HAP-1 (cell line): ENCODE results near the gene RFX2.
A peak's percentile ranks its signal among the peaks of the same experiment; 100 is the strongest.

Experiments
- DNase-seq, 2 experiments: peaks; one replicate each; pipeline ENCODE4 v3.0.0-alpha.2; 2016 to 2020; ENCODE audit warnings: low spot score in 2 of 2
- H3K27me3 ChIP-seq: fragments of 250-450 bp; sonication (Bioruptor Pico); 2 replicates; pipeline ENCODE4 v1.5.1; 2020; ENCODE audit warnings: low read depth, mild to moderate bottlenecking, moderate library complexity
- H3K36me3 ChIP-seq: fragments of 250-450 bp; sonication (Bioruptor Pico); replicated peaks from 2 replicates; pipeline ENCODE4 v1.5.1; 2020; ENCODE audit warnings: mild to moderate bottlenecking
- H3K4me1 ChIP-seq: fragments of 250-450 bp; sonication (Bioruptor Pico); 2 replicates; pipeline ENCODE4 v1.5.1; 2020; ENCODE audit warnings: mild to moderate bottlenecking
- H3K4me3 ChIP-seq: fragments of 250-450 bp; sonication (Bioruptor Pico); 2 replicates; pipeline ENCODE4 v1.5.1; 2020; ENCODE audit warnings: mild to moderate bottlenecking, moderate library complexity
- H3K9me3 ChIP-seq: fragments of 250-450 bp; sonication (Bioruptor Pico); 2 replicates; pipeline ENCODE4 v1.5.1; 2020; ENCODE audit warnings: mild to moderate bottlenecking, moderate library complexity
- in situ Hi-C: fragments of 300-500 bp; cut with MboI; formaldehyde crosslinking; loops from 3 replicates; pipeline ENCODE4 v1.14.3; 2020; ENCODE audit warnings: low sequenced_read_pairs, inconsistent platforms, mixed read lengths

The RFX2 gene

GRCh38 chr19:6110360-6110977 lies at the start of gene RFX2:
Gene RFX2 (minus strand): TSS chr19:6110500. CDS start chr19:6047496, 63,004 bp downstream.
- peak within 1 kb of the TSS; percentile 47 for H3K4me3 ChIP-seq
- peak; percentile 96 to 99 for DNase-seq
- no peaks in the 10 kb centered on the region for H3K27me3 ChIP-seq
- H3K4me1 ChIP-seq: peaks cover 3% of the 10 kb centered on the region
- H3K9me3 ChIP-seq: no peaks in the 10 kb centered on the region
- in situ Hi-C loops: no loop called here
- no peaks in the 10 kb centered on the region for H3K36me3 ChIP-seq

GRCh38 chr19:6156033-6156432 lies 45.7 kb upstream of the RFX2 start:
- in situ Hi-C loops: no loop called here
- Histone ChIP-seq H3K27me3 (no peaks in the 10 kb centered on the region), H3K9me3 (peaks cover 2% of the 10 kb centered on the region; the same call in 1 of the 2 replicates), H3K36me3 (no peaks in the 10 kb centered on the region), H3K4me1 (no peaks in the 10 kb centered on the region), H3K4me3 (no peak overlapping the region)
- DNase-seq: no peak

- no peak for DNase-seq
- Histone ChIP-seq H3K4me3 (no peak overlapping the region), H3K4me1 (no peaks in the 10 kb centered on the region), H3K36me3 (no peaks in the 10 kb centered on the region), H3K27me3 (no peaks in the 10 kb centered on the region), H3K9me3 (no peaks in the 10 kb centered on the region)
- in situ Hi-C loops: no loop called here
Measured at GRCh38 chr19:6150289-6150688, 40.0 kb upstream of the RFX2 start.

- in situ Hi-C loops: no loop called here
Measured at GRCh38 chr19:6141217-6141616, 30.9 kb upstream of the RFX2 start.

GRCh38 chr19:6138511-6138910 lies 28.2 kb upstream of the RFX2 start:
- in situ Hi-C loops: no loop called here
- H3K4me1 ChIP-seq: no peaks in the 10 kb centered on the region
- H3K27me3 ChIP-seq: no peaks in the 10 kb centered on the region
- no peaks in the 10 kb centered on the region for H3K36me3 ChIP-seq
- DNase-seq: no peak
- no peaks in the 10 kb centered on the region for H3K9me3 ChIP-seq
- H3K4me3 ChIP-seq: no peak overlapping the region

More at GRCh38 chr19:6141217-6141616, 30.9 kb upstream of the RFX2 start:
- Histone ChIP-seq H3K36me3 (no peaks in the 10 kb centered on the region), H3K4me3 (no peak overlapping the region), H3K9me3 (no peaks in the 10 kb centered on the region), H3K27me3 (no peaks in the 10 kb centered on the region), H3K4me1 (no peaks in the 10 kb centered on the region)
- DNase-seq: no peak

- in situ Hi-C loops: no loop called here
- Histone ChIP-seq H3K9me3 (no peaks in the 10 kb centered on the region), H3K27me3 (no peaks in the 10 kb centered on the region), H3K36me3 (no peaks in the 10 kb centered on the region), H3K4me3 (no peak overlapping the region), H3K4me1 (no peaks in the 10 kb centered on the region)
- DNase-seq: no peak
Measured at GRCh38 chr19:6138066-6138465, 27.8 kb upstream of the RFX2 start.

GRCh38 chr19:6133231-6133630 lies 22.9 kb upstream of the RFX2 start:
- H3K9me3 ChIP-seq: no peaks in the 10 kb centered on the region

GRCh38 chr19:6132482-6132881 lies 22.2 kb upstream of the RFX2 start:
- Histone ChIP-seq H3K4me3 (no peak overlapping the region), H3K36me3 (no peaks in the 10 kb centered on the region), H3K27me3 (no peaks in the 10 kb centered on the region), H3K4me1 (no peaks in the 10 kb centered on the region), H3K9me3 (peaks cover 3% of the 10 kb centered on the region; the same call in 1 of the 2 replicates)
- DNase-seq: no peak
- in situ Hi-C loops: no loop called here

More at GRCh38 chr19:6133231-6133630, 22.9 kb upstream of the RFX2 start:
- Histone ChIP-seq H3K4me3 (no peak overlapping the region), H3K36me3 (no peaks in the 10 kb centered on the region), H3K27me3 (no peaks in the 10 kb centered on the region), H3K4me1 (no peaks in the 10 kb centered on the region)
- in situ Hi-C loops: no loop called here
- DNase-seq: no peak

GRCh38 chr19:6127716-6128335 lies 17.5 kb upstream of the RFX2 start:
- no peak overlapping the region for H3K4me3 ChIP-seq
- H3K4me1 ChIP-seq: no peaks in the 10 kb centered on the region
- DNase-seq: no peak
- no peaks in the 10 kb centered on the region for H3K36me3 ChIP-seq
- peaks cover 3% of the 10 kb centered on the region; the same call in 1 of the 2 replicates for H3K9me3 ChIP-seq
- in situ Hi-C loops: loop anchor here (5.0 kb wide), 1 partner anchor 81 kb away; no protein-coding TSS in a partner anchor
- no peaks in the 10 kb centered on the region for H3K27me3 ChIP-seq

- Histone ChIP-seq H3K4me1 (no peaks in the 10 kb centered on the region), H3K36me3 (no peaks in the 10 kb centered on the region), H3K27me3 (no peaks in the 10 kb centered on the region), H3K4me3 (no peak overlapping the region), H3K9me3 (peaks cover 3% of the 10 kb centered on the region; the same call in 1 of the 2 replicates)
- in situ Hi-C loops: loop anchor here (5.0 kb wide), 1 partner anchor 79 kb away; no protein-coding TSS in a partner anchor
- peak; percentile 60 to 68 for DNase-seq
Measured at GRCh38 chr19:6126335-6126974, 16.2 kb upstream of the RFX2 start.

- Histone ChIP-seq H3K4me1 (no peaks in the 10 kb centered on the region), H3K4me3 (no peak overlapping the region), H3K27me3 (no peaks in the 10 kb centered on the region), H3K9me3 (peaks cover 3% of the 10 kb centered on the region; the same call in 1 of the 2 replicates), H3K36me3 (no peaks in the 10 kb centered on the region)
- peak; percentile 71 to 77 for DNase-seq
- in situ Hi-C loops: loop anchor here (5.0 kb wide), 1 partner anchor 78 kb away; no protein-coding TSS in a partner anchor
Measured at GRCh38 chr19:6125571-6125989, 15.3 kb upstream of the RFX2 start.

- in situ Hi-C loops: no loop called here
- Histone ChIP-seq H3K4me1 (no peaks in the 10 kb centered on the region), H3K9me3 (no peaks in the 10 kb centered on the region; the same call in 1 of the 2 replicates), H3K27me3 (no peaks in the 10 kb centered on the region), H3K36me3 (no peaks in the 10 kb centered on the region), H3K4me3 (no peak overlapping the region)
- DNase-seq: no peak
Measured at GRCh38 chr19:6119031-6119430, 8.7 kb upstream of the RFX2 start.

GRCh38 chr19:6118043-6118442 lies 7.7 kb upstream of the RFX2 start:
- DNase-seq: no peak
- no peaks in the 10 kb centered on the region; the same call in 1 of the 2 replicates for H3K9me3 ChIP-seq
- no peaks in the 10 kb centered on the region for H3K36me3 ChIP-seq
- in situ Hi-C loops: no loop called here
- H3K4me3 ChIP-seq: no peak overlapping the region
- H3K4me1 ChIP-seq: no peaks in the 10 kb centered on the region
- H3K27me3 ChIP-seq: no peaks in the 10 kb centered on the region

GRCh38 chr19:6117534-6117933 lies 7.2 kb upstream of the RFX2 start:
- DNase-seq: no peak
- no peaks in the 10 kb centered on the region; the same call in 1 of the 2 replicates for H3K9me3 ChIP-seq
- no peaks in the 10 kb centered on the region for H3K36me3 ChIP-seq
- H3K27me3 ChIP-seq: no peaks in the 10 kb centered on the region
- H3K4me3 ChIP-seq: no peak overlapping the region
- H3K4me1 ChIP-seq: no peaks in the 10 kb centered on the region
- in situ Hi-C loops: no loop called here
